GM23338 (cell line): ENCODE measurements around the gene NTN1.

Source experiments
- CREB1 ChIP-seq: fragments of 250-450 bp; sonication (Bioruptor Pico); IDR thresholded peaks from 2 replicates; pipeline ENCODE4 v1.5.0; 2020; ENCODE audit warnings: low read depth, mild to moderate bottlenecking, moderate library complexity
- CTCF ChIP-seq, 2 experiments: fragments of 200-600 bp in 1 of 2; sonication (generic) in 1 of 2; conservative IDR thresholded peaks; 2 replicates each; pipeline versions ENCODE4 v1.5.1 to v1.6.1; 2016 to 2017; ENCODE audit warnings: antibody characterized with exemption in 2 of 2, low read depth in 2 of 2, mild to moderate bottlenecking in 2 of 2, moderate library complexity in 1 of 2
- ETS1 ChIP-seq: IDR thresholded peaks from 2 replicates; pipeline ENCODE4 v1.6.1; 2016; ENCODE audit warnings: antibody characterized with exemption
- EZH2 ChIP-seq: fragments of 200-600 bp; sonication (generic); IDR thresholded peaks from one replicate; pipeline ENCODE4 v1.8.0; 2017; ENCODE audit warnings: antibody characterized with exemption, mild to moderate bottlenecking, low read depth; ENCODE audit not compliant: unreplicated experiment
- EZH2phosphoT487 ChIP-seq: fragments of 200-600 bp; sonication (generic); IDR thresholded peaks from one replicate; pipeline ENCODE4 v1.8.1; 2018; ENCODE audit warnings: antibody characterized with exemption; ENCODE audit not compliant: unreplicated experiment
- POLR2AphosphoS5 ChIP-seq: IDR thresholded peaks from 2 replicates; pipeline ENCODE4 v1.6.1; 2016; ENCODE audit warnings: antibody characterized with exemption, low read depth
- REST ChIP-seq: IDR thresholded peaks from one replicate; pipeline ENCODE4 v1.6.1; 2018; ENCODE audit warnings: antibody characterized with exemption; ENCODE audit not compliant: unreplicated experiment
- STAT1 ChIP-seq: IDR thresholded peaks from one replicate; pipeline ENCODE4 v1.6.1; 2016; ENCODE audit warnings: antibody characterized with exemption; ENCODE audit not compliant: unreplicated experiment

- TF ChIP-seq CTCF (conservative IDR thresholded peaks at IDR 0.05; ENCODE audit: low read depth in 2 of 2), result no peak
- TF ChIP-seq CREB1 (CRISPR knock-in tag), result no peak
- no peak for TF ChIP-seq REST
- TF ChIP-seq EZH2, result no peak
- TF ChIP-seq POLR2AphosphoS5, result no peak
- no peak for TF ChIP-seq STAT1
- TF ChIP-seq EZH2phosphoT487, result no peak
- TF ChIP-seq ETS1, result no peak
These were observed 237.1 kb downstream of the NTN1 start for GRCh38 chr17:9258115-9259015.
